ENCODE results near the gene DYNLL2. TPM values are rescaled to one million over a fixed set of nuclear protein-coding genes. Genes with fewer than 3 reads are reported as not detected.
"Not testable (repeated sequence)": the region's sequence is repeated elsewhere in the genome, so short reads cannot be mapped to it uniquely, and the experiment has no call there.

Gene DYNLL2
- polyA plus RNA-seq, 1 of the 3 experiments (the other 2 are of a cell fraction) = 27.0 TPM

- not testable (repeated sequence) for H3K4me3 ChIP-seq (ENCODE audit: low read depth in 2 of 2, low read length in 1 of 2); H3K9ac ChIP-seq; H3K27ac ChIP-seq (ENCODE audit: low read depth in 2 of 2, low read length in 1 of 2); H2AFZ ChIP-seq (ENCODE audit: low read depth); H4K20me1 ChIP-seq (ENCODE audit: insufficient read depth); H3K36me3 ChIP-seq (replicated peaks in 1 of 2; ENCODE audit: control insufficient read depth in 1 of 2, insufficient read depth in 2 of 2, low read length in 1 of 2); H3K9me2 ChIP-seq; H3K4me2 ChIP-seq; DNase-seq; H3K9me3 ChIP-seq; H3F3A ChIP-seq (replicated peaks; ENCODE audit: insufficient read depth); H3K27me3 ChIP-seq (ENCODE audit: insufficient read depth); H3K79me2 ChIP-seq (ENCODE audit: insufficient read depth); H3K4me1 ChIP-seq (ENCODE audit: control insufficient read depth in 1 of 2, insufficient read depth in 2 of 2, low read depth in 1 of 2, low read length in 1 of 2)
- ChIA-PET CTCF (interaction anchor here (0.7 to 3.8 kb wide), 6 partner anchors 11 to 244 kb away, joined by 3 to 28 read pairs (median 4); no protein-coding TSS in a partner anchor), POLR2A (interaction anchor here (0.5 kb wide), 1 partner anchor 29 kb away, joined by 3 read pairs; no protein-coding TSS in a partner anchor)
These were observed 18.7 kb downstream of the DYNLL2 start for GRCh38 chr17:58101898-58102297.

GRCh38 chr17:58105093-58105492 is 21.9 kb downstream of the DYNLL2 start:
- H3K9ac ChIP-seq = no peak overlapping the region
- H3K36me3 ChIP-seq (replicated peaks in 1 of 2; ENCODE audit: control insufficient read depth in 1 of 2, insufficient read depth in 2 of 2, low read length in 1 of 2) = no peaks in the 10 kb centered on the region
- no peak overlapping the region for H2AFZ ChIP-seq (ENCODE audit: low read depth)
- no peak for TF ChIP-seq EP300 (IDR thresholded peaks at IDR 0.05; ENCODE audit: borderline replicate concordance in 1 of 2, low read depth in 1 of 2, low read length in 1 of 2)
- no peak for TF ChIP-seq RXRA (IDR thresholded peaks at IDR 0.05; ENCODE audit: borderline replicate concordance, low read depth)
- TF ChIP-seq GABPA (IDR thresholded peaks at IDR 0.05; ENCODE audit: low read depth) = no peak
- no peak for TF ChIP-seq GATA2 (CRISPR knock-in tag; IDR thresholded peaks at IDR 0.05)
- no peak for TF ChIP-seq FOXJ3 (CRISPR knock-in tag; IDR thresholded peaks at IDR 0.05)
- no peak for TF ChIP-seq TCF12 (IDR thresholded peaks at IDR 0.05)
- TF ChIP-seq EZH2phosphoT487 (IDR thresholded peaks at IDR 0.05; ENCODE audit: borderline replicate concordance, low read depth) = no peak
- no peak for TF ChIP-seq RCOR1 (IDR thresholded peaks at IDR 0.05; ENCODE audit: low read length)
- TF ChIP-seq TAF1 (IDR thresholded peaks at IDR 0.05; ENCODE audit: borderline replicate concordance, low read depth, low read length) = no peak
- no peak for TF ChIP-seq MEF2A (IDR thresholded peaks at IDR 0.05; ENCODE audit: borderline replicate concordance, low read depth)
- no peak for TF ChIP-seq RFX5 (IDR thresholded peaks at IDR 0.05; ENCODE audit: low read length)
- no peak for TF ChIP-seq PBX3 (IDR thresholded peaks at IDR 0.05)
- TF ChIP-seq FOSL2 (IDR thresholded peaks at IDR 0.05; ENCODE audit: borderline replicate concordance, low read depth) = no peak
- no peak for TF ChIP-seq TEAD4 (IDR thresholded peaks at IDR 0.05; ENCODE audit: borderline replicate concordance, insufficient read depth)
- TF ChIP-seq ZBTB33 (IDR thresholded peaks at IDR 0.05; ENCODE audit: borderline replicate concordance, low read depth) = no peak
- TF ChIP-seq RAD21 (IDR thresholded peaks at IDR 0.05; ENCODE audit: low read length) = no peak
- no peaks in the 10 kb centered on the region for H3K9me2 ChIP-seq
- no peak overlapping the region for H3K4me3 ChIP-seq (ENCODE audit: low read depth in 2 of 2, low read length in 1 of 2)
- no peaks in the 10 kb centered on the region for H3K9me3 ChIP-seq
- no peaks in the 10 kb centered on the region for H3K4me1 ChIP-seq (ENCODE audit: control insufficient read depth in 1 of 2, insufficient read depth in 2 of 2, low read depth in 1 of 2, low read length in 1 of 2)
- no peaks in the 10 kb centered on the region for H3K79me2 ChIP-seq (ENCODE audit: insufficient read depth)
- no peak for DNase-seq
- H3K27ac ChIP-seq (ENCODE audit: low read depth in 2 of 2, low read length in 1 of 2) = no peak overlapping the region
- H4K20me1 ChIP-seq (ENCODE audit: insufficient read depth) = no peaks in the 10 kb centered on the region
- ChIA-PET POLR2A (no interaction called here), CTCF (interaction anchor here (1.2 to 1.6 kb wide), 2 partner anchors 106 to 115 kb away, joined by 3 to 5 read pairs; no protein-coding TSS in a partner anchor)
- 92% methylated on average over 1 of the region's 1 CpG for WGBS (ENCODE audit: low lambda C conversion rate)
- peaks cover 5% of the 10 kb centered on the region for H3F3A ChIP-seq (replicated peaks; ENCODE audit: insufficient read depth)
- H3K4me2 ChIP-seq = no peak overlapping the region
- H3K27me3 ChIP-seq (ENCODE audit: insufficient read depth) = no peaks in the 10 kb centered on the region

Data from SK-N-SH (cell line).